ENCODE measurements around the gene TRAM2.

Gene TRAM2

DNA sequence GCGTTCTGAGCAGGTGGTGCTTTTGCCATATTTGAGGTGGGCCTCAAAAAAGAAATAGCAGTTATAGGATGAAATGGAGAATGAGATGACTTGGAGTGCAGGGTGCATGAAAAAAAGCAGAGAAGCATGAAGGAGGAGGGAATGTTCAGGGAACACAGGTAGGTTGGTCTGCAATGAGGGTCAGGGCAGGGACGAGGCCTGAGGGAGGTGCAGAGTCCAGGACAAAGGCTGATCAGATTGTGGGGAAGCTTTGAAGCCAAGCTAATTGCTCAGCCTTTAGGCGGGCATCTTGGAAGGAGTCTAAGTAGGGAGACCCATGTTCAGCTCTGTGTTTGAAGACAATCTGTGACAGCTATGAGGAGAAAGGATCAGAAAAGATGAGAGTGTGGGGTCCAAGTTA is 12.0 kb downstream of the TRAM2 start:
- DNase-seq, result no peak

DNA sequence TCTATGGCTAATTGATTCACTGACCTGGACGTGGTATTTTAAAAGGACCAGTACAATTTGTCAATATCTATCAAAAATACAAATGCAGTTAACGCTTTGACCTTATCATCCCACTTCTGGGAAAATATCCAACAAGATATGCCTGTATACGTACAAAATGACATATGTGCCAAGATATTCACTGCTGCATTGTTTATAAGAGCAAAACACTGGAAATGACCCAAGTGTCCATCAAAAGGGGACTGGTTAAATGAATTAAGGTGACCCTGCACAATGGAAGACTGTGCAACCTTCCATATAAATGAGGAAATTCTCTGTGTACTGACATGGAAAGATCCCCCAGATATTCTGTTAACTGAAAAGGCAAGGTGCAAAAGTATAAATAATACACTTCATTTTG is 13.9 kb downstream of the TRAM2 start:
- no peak for DNase-seq

DNA sequence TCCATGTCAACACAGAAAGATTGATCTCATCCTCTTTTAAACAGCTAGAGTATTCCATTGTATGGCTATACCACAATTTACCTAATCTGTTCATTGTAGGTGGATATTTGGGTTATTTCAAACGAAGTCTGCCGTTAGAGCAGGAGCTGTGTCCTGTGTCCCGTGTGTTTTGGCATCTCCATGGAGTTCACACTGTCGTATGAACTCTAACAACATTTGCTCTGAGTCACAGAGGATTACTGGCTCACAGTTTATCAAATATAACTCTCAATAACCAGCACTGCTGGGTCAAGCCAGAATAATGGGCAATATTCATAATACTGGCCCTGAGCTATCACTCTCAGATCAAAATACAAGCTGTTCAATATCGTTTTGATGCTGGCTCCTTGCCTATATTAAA is 16.4 kb downstream of the TRAM2 start:
- no peak for DNase-seq

DNA sequence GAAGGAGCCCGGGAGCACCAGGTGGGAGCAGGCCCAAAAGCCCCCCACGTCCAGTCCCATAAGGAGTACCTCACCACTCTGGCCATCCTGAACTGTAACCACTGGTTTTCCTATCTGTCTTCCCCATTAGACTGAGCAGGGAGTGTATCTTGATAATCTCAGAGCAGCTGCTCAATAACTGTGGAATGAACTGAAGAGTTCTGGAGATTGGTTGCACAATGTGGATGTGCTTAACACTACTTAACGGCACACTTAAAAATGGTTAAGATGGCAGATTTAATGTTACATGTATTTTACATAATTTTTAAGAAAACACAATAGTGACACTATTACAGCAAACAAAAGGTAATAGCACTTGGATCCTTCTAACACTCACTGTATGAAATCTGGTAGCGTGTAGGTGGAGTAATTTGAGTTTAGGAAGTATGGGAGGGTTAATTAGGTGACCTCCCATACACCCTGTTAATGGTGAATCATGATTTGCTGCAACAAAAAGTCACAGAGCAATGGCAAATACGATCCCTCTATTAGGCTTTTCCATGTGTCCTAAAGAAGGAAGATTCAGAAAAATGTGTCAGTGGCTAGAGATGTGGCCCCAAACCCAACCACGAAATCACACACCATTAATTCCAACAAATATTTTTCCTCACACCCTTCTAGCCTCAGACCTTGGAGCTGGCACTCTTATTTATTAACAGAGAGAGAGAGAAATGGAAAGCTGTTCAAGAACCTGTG is 18.4 kb downstream of the TRAM2 start:
- no peak for DNase-seq

DNA sequence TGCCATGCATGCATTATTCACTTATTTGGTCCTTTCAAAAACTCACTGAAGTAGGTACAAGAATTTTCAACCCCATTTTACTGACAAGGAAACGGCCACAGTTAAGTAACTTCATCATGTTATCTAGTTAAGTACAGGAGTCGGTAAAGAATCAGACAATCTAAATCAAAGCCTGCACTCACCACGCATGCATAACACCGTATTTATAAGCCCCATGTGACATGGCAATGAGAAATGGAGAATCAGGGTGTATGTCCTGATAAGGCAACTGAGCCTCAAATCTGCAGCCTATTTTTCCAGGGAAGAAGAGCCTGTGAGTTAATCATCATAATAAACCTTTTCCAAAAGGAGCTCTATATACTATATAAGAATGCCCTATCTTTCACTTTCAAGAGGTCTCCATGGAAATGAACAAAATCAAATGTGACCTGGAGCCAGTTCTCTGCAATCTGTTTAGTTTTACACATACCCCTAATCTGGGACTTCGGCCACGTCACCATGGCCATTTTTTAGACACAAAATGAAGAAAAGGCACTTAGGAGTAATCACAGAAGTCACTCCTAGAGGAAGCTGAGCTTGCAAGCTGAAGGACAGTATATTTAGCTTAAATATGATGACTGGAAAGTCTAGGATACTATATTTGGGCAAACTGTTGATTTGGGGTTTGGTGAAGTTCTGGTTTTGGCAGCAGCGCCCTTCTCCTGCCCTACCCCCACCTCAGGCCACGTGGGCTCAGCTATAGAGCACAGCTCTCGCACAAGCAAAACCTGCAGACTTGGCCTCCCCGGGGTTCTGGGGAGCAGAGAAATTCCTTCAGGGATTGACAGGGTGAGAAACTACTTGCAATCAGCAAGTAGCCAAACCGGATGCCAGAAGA is 19.2 kb downstream of the TRAM2 start:
- no peak for DNase-seq

DNA sequence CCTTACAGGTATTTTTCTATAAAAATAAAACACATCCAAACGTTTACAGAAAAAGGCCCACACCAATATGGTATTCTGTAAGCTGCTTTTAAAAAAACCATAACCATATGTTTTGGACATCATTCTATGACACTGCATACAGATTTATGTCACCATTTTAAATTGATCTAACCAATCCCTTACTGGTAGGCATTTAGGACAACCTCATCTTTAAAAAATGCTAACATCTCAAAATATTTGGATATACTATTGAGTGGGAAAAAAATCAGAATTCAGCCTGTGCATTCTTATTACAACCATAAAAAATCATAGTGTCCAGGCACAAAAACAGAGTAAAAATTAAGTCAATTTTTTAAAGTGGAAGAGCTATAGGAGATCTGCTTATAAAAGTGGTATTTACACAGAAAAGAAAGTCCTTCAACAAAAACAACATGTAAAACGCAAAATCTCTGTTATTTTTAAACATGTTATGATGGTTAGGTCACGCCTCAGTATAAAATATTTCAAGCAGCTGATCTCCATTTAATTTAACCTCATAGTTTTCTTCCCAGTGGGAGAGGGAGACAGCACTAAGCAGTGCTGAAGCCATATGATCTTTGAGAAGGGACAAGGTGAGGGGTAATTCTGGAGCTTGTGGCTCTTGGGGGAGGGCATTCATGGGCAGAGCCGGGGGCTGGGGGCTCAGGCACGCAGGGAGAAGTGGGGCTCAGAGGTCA is 21.2 kb downstream of the TRAM2 start:
- no peak for DNase-seq

DNA sequence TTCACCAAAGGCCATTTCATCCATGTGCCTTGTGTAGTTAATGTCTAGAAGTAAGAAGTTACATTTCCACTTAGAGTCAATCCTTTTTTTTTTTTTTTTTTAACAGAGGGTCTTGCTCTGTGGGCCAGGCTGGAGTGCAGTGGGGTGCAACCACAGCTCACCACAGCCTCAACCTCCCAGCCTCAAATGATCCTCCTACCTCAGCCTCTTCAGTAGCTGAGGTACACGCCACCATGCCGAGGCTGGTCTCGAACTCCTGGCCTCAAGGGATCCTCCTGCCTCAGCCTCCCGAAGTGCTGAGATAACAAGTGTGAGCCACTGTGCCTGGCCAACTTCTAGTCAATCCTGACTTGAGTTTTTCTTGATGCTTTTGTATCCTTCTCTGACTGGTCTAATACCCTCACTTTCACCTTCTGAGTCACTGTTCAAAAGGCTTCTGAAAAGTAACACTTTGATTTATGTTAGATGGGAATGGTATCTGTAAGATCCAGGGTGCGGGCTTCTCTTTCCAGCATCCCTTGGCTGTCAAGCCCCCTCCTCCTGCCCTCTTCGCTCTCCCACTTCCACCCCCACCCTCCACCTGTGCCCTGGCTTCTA is 22.1 kb downstream of the TRAM2 start:
- no peak for DNase-seq

DNA sequence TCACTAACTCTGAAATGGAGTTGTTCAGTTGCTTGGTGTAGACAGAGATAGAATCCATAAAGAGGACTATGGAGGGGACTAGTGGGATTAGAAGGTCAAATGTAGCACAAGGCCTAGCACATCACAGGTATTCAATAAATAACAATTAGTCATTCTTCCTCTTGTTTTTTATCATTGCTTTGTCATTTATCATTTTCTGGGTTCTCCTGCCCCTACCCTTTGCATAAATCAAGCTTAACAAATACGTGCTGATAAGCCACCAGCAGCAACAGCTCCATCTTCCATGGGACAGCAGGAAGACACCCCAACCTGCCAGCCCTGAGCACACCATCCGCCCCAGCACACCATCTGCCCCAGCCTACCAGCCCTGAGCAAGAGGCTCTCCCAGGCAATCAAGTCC is 23.1 kb downstream of the TRAM2 start:
- no peak for DNase-seq

DNA sequence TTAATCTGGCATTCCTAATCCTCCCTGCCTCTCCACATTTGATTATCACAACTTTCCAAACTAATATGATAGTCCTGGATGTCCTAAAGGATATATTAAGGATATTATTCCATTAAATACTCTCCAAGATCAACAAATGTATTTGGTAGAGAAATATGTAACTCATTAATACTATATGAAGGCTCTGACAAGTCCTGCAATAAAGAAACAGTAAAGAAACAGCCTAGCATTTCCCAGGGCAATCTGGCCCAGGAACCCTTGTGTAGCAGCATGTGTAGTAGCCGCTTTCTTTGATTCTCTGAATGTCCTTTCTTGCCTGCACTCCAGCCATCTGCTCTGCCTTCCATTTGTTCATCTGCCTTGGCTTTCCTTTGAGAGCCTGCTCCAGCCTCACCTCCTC is 23.7 kb downstream of the TRAM2 start:
- DNase-seq, result no peak

DNA sequence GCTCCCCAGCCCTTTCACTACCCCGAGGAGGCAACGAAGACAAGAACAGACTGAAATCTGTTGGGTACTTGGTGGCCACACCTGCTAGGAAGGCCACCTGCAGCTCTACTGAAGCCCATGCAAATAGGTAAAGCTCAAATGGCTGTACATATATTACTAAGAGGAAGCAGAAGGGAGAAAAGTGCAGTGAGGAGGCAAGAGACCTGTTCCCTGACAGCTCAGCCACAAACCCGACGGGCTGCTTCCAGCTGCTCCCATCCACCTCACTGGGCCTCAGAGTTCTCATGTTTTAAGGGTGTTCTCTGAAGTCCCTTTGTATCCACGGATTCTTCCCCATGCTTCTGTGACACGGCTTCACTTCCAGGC is 24.6 kb downstream of the TRAM2 start:
- DNase-seq, result no peak

DNA sequence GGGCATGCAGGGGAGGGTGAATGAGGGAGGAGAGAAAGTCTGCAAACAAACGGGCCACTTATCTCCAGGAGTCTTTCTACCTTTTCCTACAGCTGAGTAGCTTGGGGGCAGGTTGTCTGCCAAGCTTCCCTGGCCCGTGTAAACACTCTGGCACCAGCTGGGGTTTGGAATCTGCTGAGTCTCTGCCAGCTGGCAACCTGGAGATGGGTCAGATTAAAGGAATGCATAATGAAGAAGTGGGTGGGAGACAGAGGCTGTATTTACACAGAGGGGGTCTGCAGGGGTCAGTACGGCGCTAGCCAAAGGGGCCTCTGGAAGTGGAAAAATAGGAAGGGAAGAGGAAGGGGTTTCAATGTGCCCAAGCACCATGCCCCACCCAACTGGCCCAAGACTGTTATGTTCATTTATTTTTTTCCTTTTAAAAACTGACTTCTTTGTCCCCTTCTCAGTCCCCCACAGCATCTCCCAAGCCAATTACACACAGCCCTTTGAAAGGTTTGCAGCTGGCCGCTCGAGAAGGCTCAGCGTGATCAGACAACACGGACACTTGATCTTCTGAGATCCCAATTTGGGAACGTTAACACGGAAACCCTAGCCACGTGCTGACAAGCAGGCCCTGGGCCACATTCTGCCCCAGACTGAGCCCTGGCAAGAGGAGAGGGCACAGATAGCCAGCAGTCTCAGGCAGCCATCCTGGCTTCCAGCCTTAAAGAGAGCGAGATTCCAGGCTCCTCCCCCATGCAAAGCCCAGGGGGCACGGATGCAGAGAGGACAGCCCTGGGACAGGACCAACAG is 25.2 kb downstream of the TRAM2 start:
- DNase-seq, result peak in 1 of 2 experiments; percentile 13

DNA sequence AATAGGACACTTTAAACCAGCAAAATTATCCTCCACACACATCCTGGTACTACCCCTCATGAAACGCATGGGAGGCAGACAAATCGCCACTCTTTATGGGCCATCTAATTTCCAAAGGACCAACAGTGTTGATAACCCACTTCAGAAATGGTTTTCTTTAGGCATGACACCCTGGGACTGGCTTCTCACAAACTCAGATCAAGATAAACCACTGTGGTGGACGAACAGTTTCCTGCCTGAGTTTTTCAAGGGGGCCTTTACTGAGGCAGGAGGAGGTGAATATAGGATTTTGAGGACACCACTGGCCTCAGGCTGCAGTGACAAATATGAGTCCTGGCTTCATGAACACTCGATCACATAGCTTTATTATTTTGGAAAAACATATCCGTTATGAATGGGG is 26.0 kb downstream of the TRAM2 start:
- no peak for DNase-seq

DNA sequence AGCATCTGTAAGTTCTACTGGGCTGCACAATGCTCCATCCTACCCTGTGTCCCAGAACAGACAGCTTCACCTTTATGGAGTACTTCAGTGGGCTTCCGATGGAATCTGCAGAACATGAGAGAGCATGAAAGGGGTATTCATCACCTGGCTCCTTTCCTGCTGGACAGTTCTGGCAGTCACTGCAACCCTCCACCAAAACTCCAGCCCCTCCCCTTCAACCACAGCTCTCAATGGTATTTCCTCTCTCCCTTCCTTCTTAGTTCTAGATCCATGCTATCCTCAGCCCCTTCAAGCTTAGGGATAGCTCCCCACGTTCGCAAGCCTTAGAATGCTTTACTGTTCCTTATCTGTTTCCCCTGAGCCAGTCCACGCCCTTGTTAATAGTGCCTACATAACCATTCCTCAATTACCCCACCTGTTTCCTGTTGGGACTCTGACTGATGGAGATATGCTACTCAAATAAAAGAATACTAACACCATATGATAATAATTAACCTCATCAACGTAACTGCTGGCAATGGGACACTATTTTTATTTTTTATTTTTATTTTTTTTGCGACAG is 26.8 kb downstream of the TRAM2 start:
- DNase-seq, result no peak

DNA sequence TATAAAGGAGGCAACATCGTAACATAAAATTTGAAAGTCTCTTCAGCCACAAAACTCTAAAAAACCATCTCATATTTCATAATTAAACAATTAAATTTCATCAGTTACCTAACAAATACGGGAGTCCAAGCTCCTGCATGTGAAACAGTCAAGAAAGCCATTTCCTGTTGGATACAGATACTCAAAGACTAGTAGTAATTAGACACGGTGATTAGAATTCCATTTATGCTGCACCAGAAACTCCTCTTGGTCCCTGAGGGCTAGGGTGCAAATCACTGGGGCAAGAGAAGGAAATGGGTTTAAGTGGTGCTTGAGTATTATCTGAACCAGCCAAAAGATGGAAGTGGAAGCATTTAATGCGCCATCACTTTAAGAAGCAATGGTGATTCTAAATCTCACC is 27.4 kb downstream of the TRAM2 start:
- DNase-seq, result no peak

DNA sequence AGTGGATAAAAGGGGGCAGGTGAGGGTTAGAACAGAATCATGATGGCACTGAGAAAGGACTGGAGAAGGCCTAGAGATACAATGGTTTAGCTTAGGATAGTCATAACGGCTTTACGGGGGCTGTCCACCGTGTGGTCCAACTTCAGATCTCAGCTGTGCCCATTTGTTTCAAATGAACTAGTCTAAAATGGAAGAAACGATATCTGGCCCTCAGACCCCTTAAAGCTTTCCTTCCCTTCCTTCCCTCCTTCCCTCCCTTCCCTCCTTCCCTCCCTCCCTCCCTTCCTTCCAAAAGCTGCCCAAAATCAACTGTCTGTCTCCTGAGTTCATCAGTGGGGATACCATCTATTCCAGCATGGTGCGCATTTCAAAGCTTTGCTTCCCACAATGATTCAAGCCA is 27.9 kb downstream of the TRAM2 start:
- DNase-seq, result no peak

DNA sequence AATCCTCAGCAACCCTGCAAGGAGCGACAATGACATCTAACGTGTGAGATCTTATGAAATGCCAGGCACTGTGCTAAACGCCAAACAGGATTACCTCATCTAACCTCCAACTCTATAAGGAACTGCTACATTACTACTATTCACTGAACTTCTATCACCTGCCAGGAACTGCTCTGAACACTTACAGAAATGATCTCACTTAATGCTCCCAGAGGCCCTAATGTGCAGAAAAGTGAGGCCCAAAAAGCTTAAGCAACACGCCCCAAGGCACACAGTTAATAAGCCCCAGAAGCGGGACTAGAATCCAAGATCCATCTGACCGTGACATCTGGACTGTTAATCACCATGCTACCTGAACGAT is 28.5 kb downstream of the TRAM2 start:
- DNase-seq, result no peak

DNA sequence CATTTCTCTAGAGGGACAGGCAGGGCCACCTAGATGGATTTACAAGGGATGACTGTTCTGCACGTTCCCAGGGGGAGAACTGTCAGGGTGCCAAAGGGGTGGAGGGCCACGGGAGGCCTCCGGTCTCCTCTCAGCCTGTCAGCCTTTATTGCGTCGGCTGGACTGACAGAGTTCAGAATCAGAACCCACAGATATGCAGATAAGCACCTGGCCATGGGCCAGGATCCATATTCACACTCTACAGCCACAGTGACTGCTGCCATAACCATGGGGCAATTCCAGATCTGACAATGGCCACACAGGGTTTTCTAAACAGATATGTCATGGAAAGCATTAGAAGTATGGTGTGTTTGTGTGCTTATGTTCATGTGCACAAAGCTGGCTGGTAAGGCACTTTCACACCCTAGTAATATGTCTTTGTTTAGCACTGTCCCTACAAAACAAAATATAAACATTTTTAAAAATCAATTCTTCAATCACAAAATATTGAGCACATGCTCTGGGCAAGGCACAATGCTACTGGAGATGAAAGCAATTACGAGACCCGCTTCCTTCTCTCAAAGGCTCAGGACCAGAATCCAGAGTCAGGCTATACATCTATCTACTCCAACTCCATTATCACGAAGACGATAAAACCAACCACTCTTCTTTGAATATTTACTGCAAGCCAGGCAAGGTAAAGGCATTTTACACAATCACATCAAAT is 29.1 kb downstream of the TRAM2 start:
- DNase-seq, result no peak

DNA sequence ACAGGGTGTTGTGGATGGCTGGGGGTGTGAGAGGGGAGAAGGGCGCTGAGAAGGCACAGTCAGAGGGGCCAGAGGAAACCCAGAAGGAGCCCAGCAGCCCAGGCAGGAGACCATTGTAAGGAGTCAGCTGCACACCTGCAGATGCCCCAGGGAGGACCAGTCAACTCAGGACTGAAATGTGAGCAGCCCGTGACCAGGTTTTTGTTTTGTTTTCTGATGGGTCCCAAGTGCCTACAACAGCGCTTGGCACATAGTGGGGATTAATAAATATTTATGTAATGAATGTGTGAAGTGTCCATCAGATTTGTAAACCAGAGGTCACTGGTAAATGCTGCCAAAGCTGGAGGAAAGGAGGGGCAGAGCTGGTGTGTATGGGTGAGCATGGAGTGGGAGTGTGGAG is 30.2 kb downstream of the TRAM2 start:
- DNase-seq, result no peak

DNA sequence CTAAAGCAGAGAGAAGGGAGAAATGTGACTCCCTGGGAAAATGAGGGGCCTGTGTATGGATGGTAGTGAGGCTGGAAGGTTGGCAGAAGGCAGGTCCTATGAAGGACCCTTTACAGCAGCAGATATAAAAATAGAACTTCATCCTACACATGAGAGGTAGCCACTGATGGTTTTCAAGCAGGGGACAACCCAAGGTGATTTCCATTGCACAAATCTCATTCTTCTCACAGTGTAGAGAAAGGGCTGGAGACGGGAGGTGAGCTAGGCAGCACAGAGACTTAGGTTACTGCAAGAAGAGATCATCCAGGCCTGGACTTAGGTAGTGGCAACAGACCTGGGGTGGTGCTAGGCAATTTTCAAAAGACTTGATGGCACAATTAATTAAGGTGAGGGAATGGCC is 30.7 kb downstream of the TRAM2 start:
- DNase-seq, result no peak

DNA sequence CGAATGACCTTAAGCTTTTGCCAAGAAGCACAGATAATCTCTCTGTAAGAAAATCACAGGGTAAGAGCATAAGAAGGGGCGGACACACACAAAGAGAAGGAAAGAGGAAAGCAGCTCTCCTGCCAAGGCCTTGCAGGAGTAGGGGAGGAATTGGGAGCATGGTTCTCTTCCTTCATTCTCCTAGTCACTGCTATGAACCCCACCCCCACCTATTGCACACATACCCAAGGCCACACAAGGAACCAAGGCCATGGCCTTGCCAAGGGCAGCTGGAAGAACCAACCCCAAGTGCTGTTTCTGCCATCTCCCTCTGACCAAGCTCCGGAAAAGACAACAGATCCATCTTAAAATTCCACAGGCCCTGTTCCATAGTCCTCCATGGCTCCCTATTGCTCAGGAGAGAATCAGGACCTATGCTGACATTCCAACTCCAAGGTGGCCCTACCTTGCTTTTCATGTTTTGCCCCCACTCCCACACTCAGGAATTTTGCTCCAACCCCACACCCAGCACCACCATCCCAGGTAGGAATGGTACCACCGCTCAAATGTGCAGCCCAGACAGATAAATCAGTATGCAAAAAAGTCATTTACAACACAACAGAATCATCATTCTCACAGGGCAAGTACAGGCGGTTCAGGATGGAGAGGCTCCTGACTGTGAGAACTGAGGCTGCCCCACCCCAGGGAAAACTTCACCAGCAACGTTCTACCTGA is 31.3 kb downstream of the TRAM2 start:
- no peak for DNase-seq

Data from cerebellar nuclear complex (tissue), 1 donor.